ENCODE measurements around the gene DHRS12. TPM values are rescaled to one million over a fixed set of nuclear protein-coding genes. Genes with fewer than 3 reads are reported as not detected.

The DHRS12 gene
- total RNA-seq, 3 donors from 2014 or later (not counting 1 experiment from before 2014, with no cell fraction given), result 7.0 to 11.7 (median 10.4) TPM

Other genes with a start within 250 kb of the DHRS12 start
- gene WDFY2, start 219.7 kb downstream of the DHRS12 start, total RNA-seq, result 10 to 100 TPM; 29.5 to 32.1 (median 31.3) TPM
- gene TMEM272, start 41.0 kb upstream of the DHRS12 start, total RNA-seq, result under 1 TPM in 1 of 3 donors, not detected in 2; 0.08 TPM
- not detected for gene CCDC70, start 57.8 kb upstream of the DHRS12 start, total RNA-seq
- gene ATP7B, start 207.3 kb upstream of the DHRS12 start, total RNA-seq, result under 1 TPM; 0.45 to 0.64 (median 0.58) TPM
- gene ALG11, start 208.2 kb upstream of the DHRS12 start, total RNA-seq, result 10 to 100 TPM; 30.8 to 35.8 (median 35.2) TPM
- 1 to 10 TPM; 6.2 to 9.8 (median 7.0) TPM for gene UTP14C, start 220.5 kb upstream of the DHRS12 start, total RNA-seq